Progenitor cell of endocrine pancreas (in vitro differentiated cells): ENCODE results near the gene JAG1. TPM values are rescaled to one million over a fixed set of nuclear protein-coding genes. Genes with fewer than 3 reads are reported as not detected.

Experiments used
- DNase-seq: peaks from one replicate; pipeline ENCODE4 v3.0.0; 2021; ENCODE audit warnings: low spot score; ENCODE audit not compliant: unreplicated experiment
- H3K27ac Mint-ChIP-seq: 2 replicates; pipeline ENCODE4 v1.8.0; 2021; ENCODE audit warnings: mild to moderate bottlenecking, moderate library complexity, mixed read lengths
- H3K27me3 Mint-ChIP-seq: 2 replicates; pipeline ENCODE4 v1.8.0; 2021; ENCODE audit warnings: mixed read lengths
- H3K36me3 Mint-ChIP-seq: 2 replicates; pipeline ENCODE4 v1.8.0; 2022; ENCODE audit warnings: mixed read lengths; ENCODE audit not compliant: insufficient read depth
- H3K4me1 Mint-ChIP-seq: 2 replicates; pipeline ENCODE4 v1.8.0; 2021; ENCODE audit warnings: low read depth, mixed read lengths
- H3K4me3 Mint-ChIP-seq: 2 replicates; pipeline ENCODE4 v1.8.0; 2021; ENCODE audit warnings: low read depth, mild to moderate bottlenecking, moderate library complexity, mixed read lengths
- H3K9me3 Mint-ChIP-seq: 2 replicates; pipeline ENCODE4 v1.8.0; 2021; ENCODE audit warnings: low read depth, mixed read lengths
- total RNA-seq: library from RNA; stranded (reverse); gene quantifications from 2 replicates; pipeline ENCODE4 v1.2.1, GENCODE V29; 2021
- TF ChIP-seq, protein P1 (sequence below): fragments of 200-600 bp; sonication (generic); IDR thresholded peaks from one replicate; pipeline ENCODE4 v1.5.0; 2021; ENCODE audit warnings: antibody characterized with exemption, mild to moderate bottlenecking; ENCODE audit not compliant: unreplicated experiment

Gene JAG1
- total RNA-seq, 1 donor from 2014 or later = 277 TPM

DNA sequence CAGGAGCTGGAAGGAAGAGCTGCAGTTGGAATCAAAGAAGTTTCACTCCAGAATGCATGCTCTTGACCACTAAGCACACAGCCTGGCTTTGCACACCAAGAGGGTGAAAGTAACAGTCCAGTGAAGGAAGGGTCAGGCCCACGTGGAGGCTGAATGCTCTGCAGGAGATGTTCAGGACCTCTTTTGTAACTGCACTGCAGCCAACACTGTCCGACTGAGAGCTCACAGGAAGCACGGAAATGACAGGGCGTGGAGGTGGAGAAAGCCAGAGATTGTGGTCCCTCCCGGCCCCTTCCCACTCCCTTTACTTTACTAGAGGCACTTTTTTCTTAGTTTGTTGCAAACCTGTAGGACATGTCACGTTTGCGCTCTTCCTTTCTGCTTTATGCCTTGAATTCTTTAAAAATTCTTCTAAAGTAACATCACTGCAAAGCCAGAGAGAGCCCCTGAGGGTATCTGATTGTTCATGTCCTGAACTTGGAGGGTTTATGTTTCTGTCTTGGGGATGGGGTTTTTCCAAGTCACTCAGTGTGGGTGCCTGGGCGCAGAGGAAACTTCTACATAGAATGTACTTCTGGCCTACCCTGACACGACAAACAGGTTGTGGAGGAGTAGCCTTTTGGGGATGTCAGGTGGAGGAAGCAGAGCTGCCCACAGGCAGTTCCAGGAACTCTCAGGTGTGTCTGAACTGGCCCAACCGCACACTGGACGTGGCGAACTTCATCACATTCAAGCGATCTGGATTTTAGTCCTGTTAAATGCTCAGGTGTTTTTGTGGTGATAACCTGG is 40.9 kb downstream of the JAG1 start:
- H3K4me1 Mint-ChIP-seq = peaks cover 11% of the 10 kb centered on the region
- no peaks in the 10 kb centered on the region for H3K9me3 Mint-ChIP-seq
- TF ChIP-seq, protein P1, sequence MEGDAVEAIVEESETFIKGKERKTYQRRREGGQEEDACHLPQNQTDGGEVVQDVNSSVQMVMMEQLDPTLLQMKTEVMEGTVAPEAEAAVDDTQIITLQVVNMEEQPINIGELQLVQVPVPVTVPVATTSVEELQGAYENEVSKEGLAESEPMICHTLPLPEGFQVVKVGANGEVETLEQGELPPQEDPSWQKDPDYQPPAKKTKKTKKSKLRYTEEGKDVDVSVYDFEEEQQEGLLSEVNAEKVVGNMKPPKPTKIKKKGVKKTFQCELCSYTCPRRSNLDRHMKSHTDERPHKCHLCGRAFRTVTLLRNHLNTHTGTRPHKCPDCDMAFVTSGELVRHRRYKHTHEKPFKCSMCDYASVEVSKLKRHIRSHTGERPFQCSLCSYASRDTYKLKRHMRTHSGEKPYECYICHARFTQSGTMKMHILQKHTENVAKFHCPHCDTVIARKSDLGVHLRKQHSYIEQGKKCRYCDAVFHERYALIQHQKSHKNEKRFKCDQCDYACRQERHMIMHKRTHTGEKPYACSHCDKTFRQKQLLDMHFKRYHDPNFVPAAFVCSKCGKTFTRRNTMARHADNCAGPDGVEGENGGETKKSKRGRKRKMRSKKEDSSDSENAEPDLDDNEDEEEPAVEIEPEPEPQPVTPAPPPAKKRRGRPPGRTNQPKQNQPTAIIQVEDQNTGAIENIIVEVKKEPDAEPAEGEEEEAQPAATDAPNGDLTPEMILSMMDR = no peak
- no peaks in the 10 kb centered on the region for H3K27me3 Mint-ChIP-seq
- peaks cover 9% of the 10 kb centered on the region for H3K36me3 Mint-ChIP-seq
- H3K27ac Mint-ChIP-seq = no peak overlapping the region
- H3K4me3 Mint-ChIP-seq = no peak overlapping the region
- DNase-seq = no peak

DNA sequence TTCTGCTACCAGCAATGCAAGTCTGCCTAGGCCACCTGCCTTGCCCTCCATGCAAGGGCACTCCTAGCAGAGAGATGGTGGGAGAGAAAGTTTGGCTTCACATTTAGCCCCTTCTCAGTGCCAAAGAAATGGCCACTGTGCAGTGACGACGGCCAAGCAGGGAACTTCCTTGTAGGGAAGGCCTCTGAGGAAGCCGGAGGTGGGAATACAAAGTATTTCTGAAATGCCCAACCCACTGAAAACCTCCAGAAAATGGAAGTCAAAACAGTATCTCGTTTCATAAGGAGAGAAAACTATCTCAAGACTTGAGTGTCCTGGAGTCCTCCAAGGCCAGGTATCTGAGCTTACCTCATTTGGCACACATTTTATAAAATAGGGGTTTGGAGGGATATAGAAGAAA is 42.7 kb downstream of the JAG1 start:
- Mint-ChIP-seq H3K4me3 (no peak overlapping the region), H3K36me3 (no peaks in the 10 kb centered on the region), H3K4me1 (peaks cover 12% of the 10 kb centered on the region), H3K27me3 (no peaks in the 10 kb centered on the region), H3K9me3 (no peaks in the 10 kb centered on the region), H3K27ac (no peak overlapping the region)
- DNase-seq = no peak
- TF ChIP-seq, protein P1 = no peak

DNA sequence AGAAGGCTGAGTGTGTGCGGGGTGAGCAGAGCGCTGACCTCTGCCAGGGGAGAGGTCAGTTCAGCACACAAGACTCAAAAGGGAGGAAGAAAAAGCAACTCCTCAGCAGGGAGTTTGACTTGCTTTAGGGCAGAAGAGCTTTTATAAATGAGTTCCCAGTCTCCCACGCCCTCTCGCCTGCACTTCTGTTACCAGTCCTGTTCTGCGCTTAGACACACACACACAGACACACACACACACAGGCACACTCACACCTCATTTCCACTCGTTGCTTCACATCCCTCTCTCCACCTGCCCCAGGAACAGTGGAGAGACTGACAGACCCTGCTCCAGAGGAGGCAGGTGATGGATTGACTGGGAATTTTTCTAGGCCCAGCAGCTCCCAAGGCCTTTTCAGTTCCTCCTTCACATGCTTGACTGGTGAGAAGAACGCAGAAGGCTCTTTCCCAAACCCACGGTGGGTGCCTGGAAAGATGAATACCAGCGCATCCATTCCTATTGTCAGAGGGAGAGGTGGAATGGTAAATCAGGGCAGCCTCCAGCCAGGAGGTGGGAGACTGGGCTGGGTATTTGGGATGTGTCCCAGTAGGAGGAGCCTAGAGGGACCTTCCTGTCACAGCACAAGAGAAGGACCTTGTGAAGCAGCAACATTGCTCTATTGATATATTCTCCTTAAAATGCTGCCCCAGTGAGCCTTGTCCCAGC is 43.7 kb downstream of the JAG1 start:
- Mint-ChIP-seq H3K4me1 (peaks cover 12% of the 10 kb centered on the region), H3K27me3 (no peaks in the 10 kb centered on the region), H3K4me3 (no peak overlapping the region), H3K36me3 (peaks cover 2% of the 10 kb centered on the region), H3K27ac (no peak overlapping the region), H3K9me3 (no peaks in the 10 kb centered on the region)
- DNase-seq = no peak
- TF ChIP-seq, protein P1 = no peak

DNA sequence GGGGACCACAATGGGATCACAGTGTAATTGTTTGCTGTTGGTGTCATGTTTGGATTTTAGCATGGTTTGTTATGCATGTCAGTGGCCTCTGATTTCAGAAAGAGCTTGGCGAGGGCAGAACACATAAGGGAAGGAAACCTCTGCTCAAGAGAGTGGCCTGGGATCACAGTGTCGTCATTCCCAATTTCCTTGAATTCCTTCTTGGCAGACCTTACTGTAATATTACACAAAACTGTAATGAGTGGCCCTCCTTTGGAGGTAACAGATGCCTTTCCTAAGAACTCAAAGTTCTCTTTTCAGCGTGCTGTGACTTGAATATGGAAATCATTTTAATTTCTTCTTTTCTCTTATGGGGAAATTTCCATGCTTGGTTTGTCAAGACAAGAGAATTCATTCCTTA is 46.9 kb downstream of the JAG1 start:
- Mint-ChIP-seq H3K4me3 (no peak overlapping the region), H3K4me1 (peaks cover 12% of the 10 kb centered on the region)

DNA sequence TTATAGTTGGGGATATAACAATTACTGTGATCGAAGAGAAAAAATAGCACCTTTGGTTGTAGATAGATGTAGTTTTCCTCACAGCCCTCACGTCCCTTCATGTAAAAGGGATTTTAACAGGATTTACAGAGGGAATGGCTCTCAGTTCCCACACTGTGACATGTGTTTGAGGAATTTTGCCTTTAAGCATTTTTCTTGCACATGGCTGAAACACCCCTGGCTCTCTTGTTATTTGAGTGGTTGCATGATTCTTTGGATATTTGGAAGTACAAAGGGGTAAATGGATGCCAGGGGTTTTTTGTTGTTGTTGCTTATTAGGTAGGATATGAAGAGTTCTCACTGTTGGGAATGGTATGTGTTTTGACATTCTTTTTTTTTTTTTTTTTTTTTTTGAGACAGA is 48.2 kb downstream of the JAG1 start:
- H3K4me3 Mint-ChIP-seq = no peak overlapping the region
- H3K27ac Mint-ChIP-seq = no peak overlapping the region
- TF ChIP-seq, protein P1 = no peak
- H3K36me3 Mint-ChIP-seq = peaks cover 8% of the 10 kb centered on the region
- DNase-seq = no peak
- H3K27me3 Mint-ChIP-seq = no peaks in the 10 kb centered on the region
- H3K9me3 Mint-ChIP-seq = no peaks in the 10 kb centered on the region
- peaks cover 16% of the 10 kb centered on the region for H3K4me1 Mint-ChIP-seq

More for the DNA sequence above, 46.9 kb downstream of the JAG1 start:
- Mint-ChIP-seq H3K9me3 (no peaks in the 10 kb centered on the region), H3K27me3 (no peaks in the 10 kb centered on the region), H3K27ac (no peak overlapping the region), H3K36me3 (peaks cover 8% of the 10 kb centered on the region)
- no peak for DNase-seq
- TF ChIP-seq, protein P1 = no peak
